Small intestine (tissue), 7 donors: Measurements from ENCODE around the gene CLTCL1. TPM values are rescaled to one million over a fixed set of nuclear protein-coding genes. Genes with fewer than 3 reads are reported as not detected.
"Not testable (repeated sequence)": the region's sequence is repeated elsewhere in the genome, so short reads cannot be mapped to it uniquely, and the experiment has no call there.

Experiments
- DNase-seq, 2 donors: peaks; one replicate each; pipeline versions ENCODE4 v3.0.0 to v3.0.0-alpha.2; 2013
- FAIRE-seq: peaks from 2 replicates; lab custom pipeline; 2012; peaks lifted over from hg19 to GRCh38; lab: Jason Lieb, UNC
- H3K27ac ChIP-seq, 3 donors: one replicate each; pipeline ENCODE4 v1.5.1; 2013; ENCODE audit warnings: low read length in 2 of 3, mild to moderate bottlenecking in 2 of 3, control low read depth in 1 of 3, inconsistent platforms in 1 of 3, low read depth in 1 of 3, moderate library complexity in 1 of 3
- H3K27me3 ChIP-seq, 3 donors: one replicate each; pipeline ENCODE4 v1.6.1; 2013; ENCODE audit warnings: low read length in 3 of 3, inconsistent platforms in 1 of 3; ENCODE audit not compliant: control insufficient read depth in 3 of 3, insufficient read depth in 3 of 3
- H3K36me3 ChIP-seq, 3 donors: one replicate each; pipeline ENCODE4 v1.6.1; 2013; ENCODE audit warnings: low read length in 3 of 3, inconsistent platforms in 1 of 3, low read depth in 1 of 3, mild to moderate bottlenecking in 1 of 3, moderate library complexity in 1 of 3; ENCODE audit not compliant: control insufficient read depth in 3 of 3, insufficient read depth in 2 of 3
- H3K4me1 ChIP-seq, 3 donors: one replicate each; pipeline ENCODE4 v1.6.1; 2013; ENCODE audit warnings: low read length in 2 of 3, inconsistent platforms in 1 of 3, low read depth in 1 of 3, mild to moderate bottlenecking in 1 of 3, moderate library complexity in 1 of 3; ENCODE audit not compliant: control insufficient read depth in 3 of 3, insufficient read depth in 2 of 3
- H3K4me3 ChIP-seq, 3 donors: one replicate each; pipeline ENCODE4 v1.5.1; 2013; ENCODE audit warnings: low read length in 3 of 3, control low read depth in 1 of 3, inconsistent platforms in 1 of 3, low read depth in 1 of 3, mild to moderate bottlenecking in 1 of 3, moderate library complexity in 1 of 3
- H3K9me3 ChIP-seq, 2 donors: one replicate each; pipeline ENCODE4 v1.6.1; 2013; ENCODE audit warnings: low read depth in 1 of 2, low read length in 1 of 2; ENCODE audit not compliant: control insufficient read depth in 2 of 2, insufficient read depth in 1 of 2
- WGBS, 3 donors: extraction: QIAGEN DNeasy Blood & Tissue Kit; methylation state at CpG; one replicate each; pipeline ENCODE4 v1.1.7; 2013; 5-methylcytosine and 5-hydroxymethylcytosine counted together
- polyA plus RNA-seq, 4 donors: library from polyadenylated mRNA; stranded (reverse) in 3 of 4; unstranded in 1 of 4; fragments of 200-250 nt in 3 of 4; fragments of 120-200 nt in 1 of 4; gene quantifications; one replicate each; pipeline versions ENCODE4 v1.2.1 to v1.2.3, GENCODE V29; 2013
- donor health status: healthy with polysubstance abuse.
- donor health status: control.
- donor health status: control.
- donor health status: Bipolar disorder and iron deficiency.
- donor health status: healthy.

CLTCL1 gene
- polyA plus RNA-seq, 4 donors: 0.67 to 1.5 (median 0.95) TPM

DNA sequence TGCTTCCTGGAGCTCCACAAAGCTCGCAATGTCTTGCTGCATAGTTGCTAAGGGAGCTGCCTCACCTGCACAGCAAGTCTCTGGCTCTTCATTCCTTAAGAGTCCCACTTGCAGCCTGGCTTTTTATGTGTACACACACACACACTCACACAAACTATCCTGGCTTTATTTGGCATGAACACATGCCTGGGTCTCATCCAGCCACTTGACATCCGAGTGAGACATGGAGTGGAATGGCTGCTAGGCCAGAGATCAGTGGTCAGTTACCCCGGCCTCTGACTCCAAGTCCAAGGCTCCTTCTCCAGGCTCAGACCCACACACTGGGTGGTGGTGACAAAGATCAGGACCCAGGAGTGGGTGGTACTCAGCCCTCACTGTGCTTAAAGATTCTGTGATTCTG is 37.9 kb upstream of the CLTCL1 start:
- no peak overlapping the region for H3K27ac ChIP-seq
- no peaks in the 10 kb centered on the region for H3K27me3 ChIP-seq
- FAIRE-seq (no peak), DNase-seq (no peak)
- H3K9me3 ChIP-seq: peaks cover 0 to 60% of the 10 kb centered on the region in 2 donors
- H3K36me3 ChIP-seq: peaks cover 6 to 46% (median 15%) of the 10 kb centered on the region in 3 donors
- H3K4me3 ChIP-seq: no peak overlapping the region
- WGBS, 3 donors: 92 to 100% (median 97%) methylated on average over 3 of the region's 3 CpGs
- no peaks in the 10 kb centered on the region for H3K4me1 ChIP-seq

DNA sequence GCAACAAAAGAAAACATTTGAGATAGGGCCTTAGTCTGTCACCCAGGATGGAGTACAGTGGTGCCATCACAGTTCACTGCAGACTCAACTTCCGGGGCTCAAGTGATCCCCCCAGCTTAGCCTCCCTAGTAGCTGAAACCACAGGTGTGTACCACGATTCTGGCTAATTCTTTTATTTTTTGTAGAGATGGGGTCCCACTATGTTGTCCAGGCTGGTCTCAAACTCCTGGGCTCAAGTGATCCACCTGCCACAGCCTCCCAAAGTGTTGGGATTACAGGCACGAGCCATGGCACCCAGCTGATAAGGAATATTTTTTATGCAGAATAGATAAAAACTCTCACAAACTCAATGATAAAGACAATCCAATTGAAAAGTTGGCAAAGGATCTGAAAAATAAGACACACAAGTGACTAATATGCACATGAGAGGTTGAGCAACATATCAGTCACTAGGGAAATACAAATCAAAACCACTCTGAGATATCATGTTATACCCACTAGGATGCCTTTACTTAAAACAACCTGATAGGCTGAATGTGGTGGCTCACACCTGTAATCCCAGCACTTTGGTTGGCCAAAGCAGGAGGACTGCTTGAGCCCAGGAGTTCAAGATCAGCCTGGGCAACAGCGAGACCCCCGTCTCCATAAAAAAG is 33.9 kb upstream of the CLTCL1 start:
- FAIRE-seq: no peak

DNA sequence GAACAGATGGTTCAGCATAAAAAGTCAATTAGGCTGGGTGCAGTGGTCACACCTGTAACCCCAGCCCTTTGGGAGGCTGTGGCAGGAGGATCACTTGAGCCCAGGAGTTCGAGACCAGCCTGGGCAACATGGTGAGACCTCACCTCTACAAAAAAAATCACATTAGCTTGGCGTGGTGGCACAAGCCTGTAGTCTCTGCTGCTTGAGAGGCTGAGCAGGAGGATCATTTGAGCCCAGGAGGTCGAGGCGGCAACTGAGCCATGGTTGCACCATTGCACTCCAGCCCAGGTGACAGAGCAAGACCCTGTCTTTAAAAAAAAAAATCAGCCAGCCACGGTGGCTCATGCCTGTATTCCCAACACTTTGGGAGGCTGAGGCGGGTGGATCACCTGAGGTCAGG is 31.9 kb upstream of the CLTCL1 start:
- H3K27ac ChIP-seq, H3K4me3 ChIP-seq, H3K4me1 ChIP-seq, H3K36me3 ChIP-seq, FAIRE-seq, H3K27me3 ChIP-seq, DNase-seq: not testable (repeated sequence)
- WGBS, 3 donors: 85 to 92% (median 88%) methylated on average over 6 of the region's 6 CpGs
- H3K9me3 ChIP-seq: peaks cover 0 to 26% of the 10 kb centered on the region in 2 donors

More for the DNA sequence above, 33.9 kb upstream of the CLTCL1 start:
- peaks cover 6 to 21% (median 6%) of the 10 kb centered on the region in 3 donors for H3K36me3 ChIP-seq
- H3K27me3 ChIP-seq: no peaks in the 10 kb centered on the region
- H3K4me3 ChIP-seq: no peak overlapping the region
- WGBS, 3 donors: 84 to 91% (median 87%) methylated on average over 5 of the region's 5 CpGs
- H3K9me3 ChIP-seq: peaks cover 0 to 39% of the 10 kb centered on the region in 2 donors
- H3K27ac ChIP-seq: no peak overlapping the region
- H3K4me1 ChIP-seq: no peaks in the 10 kb centered on the region
- DNase-seq: no peak

DNA sequence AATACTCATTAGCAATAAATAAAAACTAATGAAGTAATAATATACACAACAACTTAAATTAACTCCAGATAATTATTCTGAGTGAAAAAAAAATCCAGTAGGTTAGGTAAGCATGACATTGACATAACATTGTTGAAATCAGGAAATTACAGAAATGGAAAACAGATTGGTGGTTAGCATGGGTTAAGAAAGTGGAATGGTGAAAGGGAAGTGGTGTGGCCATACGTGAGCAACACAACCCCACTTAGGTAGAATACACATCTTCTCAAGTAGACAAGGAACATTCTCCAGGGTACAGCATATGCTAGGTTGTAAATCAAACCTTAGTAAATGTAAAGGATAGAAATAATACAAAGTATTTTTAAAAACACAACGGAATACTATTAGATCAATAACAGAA is 30.2 kb upstream of the CLTCL1 start:
- H3K4me3 ChIP-seq: no peak overlapping the region
- H3K9me3 ChIP-seq: peaks cover 0 to 25% of the 10 kb centered on the region in 2 donors
- H3K27ac ChIP-seq: no peak overlapping the region
- no peaks in the 10 kb centered on the region for H3K27me3 ChIP-seq
- no peaks in the 10 kb centered on the region for H3K36me3 ChIP-seq
- H3K4me1 ChIP-seq: no peaks in the 10 kb centered on the region
- FAIRE-seq (no peak), DNase-seq (no peak)
- WGBS, 3 donors: 77 to 88% (median 79%) methylated on average over 2 of the region's 2 CpGs

DNA sequence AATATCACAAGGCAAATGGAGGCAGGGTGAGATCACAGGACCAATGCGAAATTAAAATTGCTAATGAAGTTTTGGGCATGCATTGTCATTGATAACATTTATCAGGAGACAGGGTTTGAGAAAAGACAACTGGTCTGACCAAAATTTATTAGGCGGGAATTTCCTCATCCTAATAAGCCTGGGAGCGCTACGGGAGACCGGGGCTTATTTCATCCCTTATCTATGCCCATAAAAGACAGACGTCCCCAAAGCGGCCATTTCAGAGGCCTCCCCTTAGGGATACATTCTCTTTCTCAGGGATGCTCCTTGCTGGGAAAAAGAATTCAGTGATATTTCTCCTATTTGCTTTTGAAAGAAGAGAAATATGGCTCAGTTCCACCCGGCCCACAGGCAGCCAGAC is 28.6 kb upstream of the CLTCL1 start:
- not testable (repeated sequence) for FAIRE-seq, DNase-seq

DNA sequence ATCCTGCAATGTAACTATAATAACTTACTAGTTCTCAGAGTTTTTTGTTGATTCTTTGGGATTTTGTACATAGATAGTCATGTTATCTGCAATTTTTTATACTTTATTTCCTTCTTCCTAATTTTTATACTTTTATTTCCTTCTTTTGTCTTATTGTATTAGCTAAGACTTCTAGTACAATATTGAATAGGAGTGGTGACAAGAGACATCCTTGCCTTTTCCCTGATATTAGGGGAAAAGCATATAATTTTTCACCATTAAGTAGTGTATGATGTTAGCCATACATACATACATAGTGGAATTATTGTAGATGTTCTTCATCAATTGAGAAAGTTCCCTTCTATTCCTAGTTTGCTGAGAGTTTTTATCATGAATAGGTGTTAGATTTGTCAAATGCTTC is 27.8 kb upstream of the CLTCL1 start:
- Histone ChIP-seq H3K27me3 (no peaks in the 10 kb centered on the region), H3K4me3 (no peak overlapping the region), H3K36me3 (no peaks in the 10 kb centered on the region), H3K9me3 (peaks cover 0 to 36% of the 10 kb centered on the region in 2 donors), H3K27ac (no peak overlapping the region), H3K4me1 (no peaks in the 10 kb centered on the region)
- DNase-seq (no peak), FAIRE-seq (no peak)

More for the DNA sequence above, 28.6 kb upstream of the CLTCL1 start:
- H3K9me3 ChIP-seq: peaks cover 0 to 31% of the 10 kb centered on the region in 2 donors
- H3K27me3 ChIP-seq, H3K27ac ChIP-seq, H3K36me3 ChIP-seq, H3K4me3 ChIP-seq, H3K4me1 ChIP-seq: not testable (repeated sequence)
- WGBS, 3 donors: 91 to 93% (median 92%) methylated on average over 8 of the region's 8 CpGs

DNA sequence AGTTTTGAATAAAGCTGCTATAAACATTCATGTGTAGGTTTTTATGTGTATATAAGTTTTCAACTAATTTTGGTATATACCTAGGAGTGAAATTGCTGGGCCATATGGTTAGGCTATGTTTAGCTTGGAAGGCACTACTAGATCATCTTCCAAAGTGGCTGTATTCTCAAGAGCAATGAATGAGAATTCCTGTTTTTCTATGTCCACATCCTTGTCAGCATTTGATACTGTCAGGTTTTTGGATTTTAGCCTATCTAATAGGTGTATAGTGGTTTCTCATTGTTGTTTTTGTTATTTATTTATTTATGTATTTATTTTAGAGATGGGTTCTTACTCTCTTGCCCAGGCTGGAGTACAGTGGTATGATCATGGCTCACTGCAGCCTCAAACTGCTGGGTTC is 26.3 kb upstream of the CLTCL1 start:
- H3K36me3 ChIP-seq: no peaks in the 10 kb centered on the region
- no peak overlapping the region for H3K27ac ChIP-seq
- no peaks in the 10 kb centered on the region for H3K27me3 ChIP-seq
- H3K9me3 ChIP-seq: peaks cover 0 to 31% of the 10 kb centered on the region in 2 donors
- no peaks in the 10 kb centered on the region for H3K4me1 ChIP-seq
- DNase-seq: no peak
- H3K4me3 ChIP-seq: no peak overlapping the region
- FAIRE-seq: no peak

DNA sequence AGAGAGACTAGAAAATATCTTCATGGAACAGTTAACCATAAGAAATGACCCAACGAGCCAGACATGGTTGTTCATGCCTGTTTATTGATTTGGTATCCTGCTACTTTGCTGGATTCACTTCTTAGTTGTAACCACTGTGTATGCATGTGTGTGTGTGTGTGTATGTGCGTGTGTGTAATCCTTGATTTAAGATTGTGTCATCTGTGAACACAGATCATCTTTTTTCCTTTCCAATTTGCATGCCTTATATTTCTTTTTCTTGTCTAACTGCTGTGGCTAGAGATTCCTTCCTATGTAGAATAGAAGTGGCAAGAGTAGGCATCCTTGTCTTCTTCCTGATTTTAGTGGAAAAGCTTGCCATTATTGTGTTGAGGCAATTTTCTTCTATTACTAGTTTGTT is 16.4 kb upstream of the CLTCL1 start:
- Histone ChIP-seq H3K27me3 (no peaks in the 10 kb centered on the region), H3K4me3 (no peak overlapping the region), H3K27ac (no peak overlapping the region), H3K9me3 (no peaks in the 10 kb centered on the region), H3K4me1 (no peaks in the 10 kb centered on the region), H3K36me3 (no peaks in the 10 kb centered on the region)
- FAIRE-seq (no peak), DNase-seq (no peak)
- 60 to 76% (median 65%) methylated on average over 2 of the region's 2 CpGs for WGBS, 3 donors

DNA sequence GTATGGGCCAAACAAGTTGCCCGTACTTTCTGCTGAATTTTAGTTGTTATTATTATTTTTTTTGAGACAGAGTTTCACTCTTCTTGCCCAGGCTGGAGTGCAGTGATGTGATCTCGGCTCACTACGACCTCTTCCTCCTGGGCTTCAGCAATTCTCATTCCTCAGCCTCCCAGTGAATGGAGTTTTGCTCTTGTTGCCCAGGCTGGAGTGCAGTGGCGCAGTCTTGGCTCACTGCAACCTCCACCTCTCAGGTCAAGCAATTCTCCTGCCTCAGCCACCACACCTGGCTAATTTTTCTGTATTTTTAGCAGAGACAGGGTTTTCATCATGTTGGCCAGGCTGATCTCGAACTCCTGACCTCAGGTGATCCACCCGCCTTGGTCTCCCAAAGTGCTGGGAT is 15.0 kb upstream of the CLTCL1 start:
- H3K27ac ChIP-seq, DNase-seq, H3K36me3 ChIP-seq, H3K9me3 ChIP-seq, H3K27me3 ChIP-seq, H3K4me1 ChIP-seq, FAIRE-seq, H3K4me3 ChIP-seq: not testable (repeated sequence)
- 86 to 91% (median 90%) methylated on average over 6 of the region's 6 CpGs for WGBS, 3 donors
